HCT116 (cell line): ENCODE data around the gene STX2. TPM values are rescaled to one million over a fixed set of nuclear protein-coding genes. Genes with fewer than 3 reads are reported as not detected.

ENCODE experiments used
- ATAC-seq: fragments of 200-7000 bp; cut with Tn5 transposase; 2 replicates; pipeline ENCODE4 v1.9.1; 2020; ENCODE audit warnings: mild to moderate bottlenecking, moderate library complexity
- BruUV-seq: library from RNA; stranded (reverse); fragments of 400-500 nt; replicated peaks from 2 replicates; lab custom pipeline; 2021; lab: Mats Ljungman, UMichigan
- CTCF ChIA-PET: fragments of 300-600 bp; sonication (Branson Sonifier 250); formaldehyde crosslinking; loops from one replicate; lab custom pipeline; 2021; ENCODE audit warnings: antibody characterized with exemption; lab: Charles Lee
- POLR2A ChIA-PET: fragments of 300-600, 350-600 bp; sonication (Branson Sonifier 250); formaldehyde crosslinking; loops from one replicate; lab custom pipeline; 2021; ENCODE audit warnings: antibody characterized with exemption; lab: Charles Lee
- RAD21 ChIA-PET, 2 experiments: fragments of 300-600 bp; sonication (Branson Sonifier 250); formaldehyde crosslinking; loops; one replicate each; lab custom pipeline; 2023; ENCODE audit warnings: low total read pairs in 2 of 2; ENCODE audit not compliant: uncharacterized antibody in 2 of 2, unreplicated experiment in 2 of 2, low non-redundant PET in 1 of 2; lab: Charles Lee
- DNase-seq: peaks from one replicate; pipeline ENCODE4 v3.0.0-alpha.2; 2010; ENCODE audit warnings: low read depth, low spot score
- H2AFZ ChIP-seq: fragments of 200-600 bp; shearing (Covaris generic), sonication (generic); 2 replicates; pipeline ENCODE4 v1.6.1; 2017; ENCODE audit warnings: low read depth, mixed run types, mixed read lengths, antibody characterized with exemption, low read length; ENCODE audit not compliant: poor library complexity, severe bottlenecking
- H3K27ac ChIP-seq: 2 replicates; pipeline ENCODE4 v1.5.1; 2012; ENCODE audit warnings: low read depth, low read length
- H3K27me3 ChIP-seq: fragments of 200-600 bp; sonication (generic); 2 replicates; pipeline ENCODE4 v1.6.1; 2016; ENCODE audit warnings: mixed run types, low read length, mixed read lengths; ENCODE audit not compliant: insufficient read depth
- H3K36me3 ChIP-seq, 2 experiments: fragments of 200-500 bp in 1 of 2; fragments of 200-600 bp in 1 of 2; sonication (Bioruptor generic) in 1 of 2; sonication (generic) in 1 of 2; 2 replicates each; pipeline versions ENCODE4 v1.5.1 to v1.6.1; 2014 to 2016; ENCODE audit warnings: low read length in 2 of 2, inconsistent platforms in 1 of 2, mixed read lengths in 1 of 2, mixed run types in 1 of 2; ENCODE audit not compliant: insufficient read depth in 2 of 2, control insufficient read depth in 1 of 2
- H3K4me1 ChIP-seq, 2 experiments: fragments of 200-600 bp in 1 of 2; sonication (generic) in 1 of 2; 2 replicates each; pipeline versions ENCODE4 v1.5.1 to v1.6.1; 2012 to 2017; ENCODE audit warnings: low read length in 2 of 2, inconsistent platforms in 1 of 2, mild to moderate bottlenecking in 1 of 2, mixed read lengths in 1 of 2, mixed run types in 1 of 2, moderate library complexity in 1 of 2; ENCODE audit not compliant: insufficient read depth in 2 of 2, control insufficient read depth in 1 of 2
- H3K4me2 ChIP-seq: fragments of 200-600 bp; sonication (generic); 2 replicates; pipeline ENCODE4 v1.6.1; 2017; ENCODE audit warnings: mixed run types, low read length, mixed read lengths
- H3K4me3 ChIP-seq, 2 experiments: fragments of 200-600 bp in 1 of 2; sonication (generic) in 1 of 2; replicated peaks in 1 of 2; 2 replicates each; pipeline ENCODE4 v1.5.1; 2011 to 2016; ENCODE audit warnings: low read length in 2 of 2, control low read depth in 1 of 2, low read depth in 1 of 2, mild to moderate bottlenecking in 1 of 2, mixed read lengths in 1 of 2, mixed run types in 1 of 2
- H3K79me2 ChIP-seq: fragments of 200-600 bp; sonication (generic); 2 replicates; pipeline ENCODE4 v1.6.1; 2017; ENCODE audit warnings: mild to moderate bottlenecking, mixed run types, low read length, moderate library complexity, mixed read lengths; ENCODE audit not compliant: insufficient read depth
- H3K9ac ChIP-seq: fragments of 200-600 bp; sonication (generic); 2 replicates; pipeline ENCODE4 v1.6.1; 2016; ENCODE audit warnings: low read length, mixed read lengths
- H3K9me2 ChIP-seq: fragments of 200-600 bp; sonication (generic), shearing (Covaris generic); 2 replicates; pipeline ENCODE4 v1.6.1; 2017; ENCODE audit warnings: mixed run types, mild to moderate bottlenecking, moderate library complexity; ENCODE audit not compliant: insufficient read depth
- H3K9me3 ChIP-seq, 2 experiments: fragments of 200-500 bp in 1 of 2; fragments of 200-600 bp in 1 of 2; sonication (Bioruptor generic) in 1 of 2; sonication (generic) in 1 of 2; 2 replicates each; pipeline ENCODE4 v1.6.1; 2014 to 2017; ENCODE audit warnings: low read length in 2 of 2, mixed read lengths in 2 of 2, inconsistent platforms in 1 of 2, low read depth in 1 of 2, mild to moderate bottlenecking in 1 of 2, mixed run types in 1 of 2, moderate library complexity in 1 of 2; ENCODE audit not compliant: control insufficient read depth in 1 of 2, insufficient read depth in 1 of 2
- H4K20me1 ChIP-seq: fragments of 200-600 bp; sonication (generic), shearing (Covaris generic); 2 replicates; pipeline ENCODE4 v1.6.1; 2017; ENCODE audit warnings: mixed run types, mild to moderate bottlenecking, moderate library complexity; ENCODE audit not compliant: insufficient read depth
- ATF3 ChIP-seq: IDR thresholded peaks from 2 replicates; pipeline ENCODE4 v1.6.1; 2012
- CBX3 ChIP-seq: IDR thresholded peaks from 2 replicates; pipeline ENCODE4 v1.6.1; 2012; ENCODE audit warnings: low read depth
- CTCF ChIP-seq, 3 experiments: fragments of 200-600 bp in 1 of 3; sonication (generic) in 1 of 3; IDR thresholded peaks in 2 of 3; conservative IDR thresholded peaks in 1 of 3; 2 replicates each; pipeline ENCODE4 v1.5.1; 2012 to 2017; ENCODE audit warnings: low read depth in 2 of 3, low read length in 2 of 3, antibody characterized with exemption in 1 of 3, borderline replicate concordance in 1 of 3, control low read depth in 1 of 3, mild to moderate bottlenecking in 1 of 3, mixed read lengths in 1 of 3, mixed run types in 1 of 3, moderate library complexity in 1 of 3; ENCODE audit not compliant: insufficient read depth in 1 of 3
- EZH2 ChIP-seq: fragments of 200-600 bp; sonication (generic); IDR thresholded peaks from 2 replicates; pipeline ENCODE4 v1.6.1; 2017; ENCODE audit warnings: antibody characterized with exemption, mixed run types
- EZH2phosphoT487 ChIP-seq: fragments of 200-600 bp; IDR thresholded peaks from 2 replicates; pipeline ENCODE4 v1.6.1; 2018; ENCODE audit warnings: antibody characterized with exemption, borderline replicate concordance
- JUND ChIP-seq: IDR thresholded peaks from 2 replicates; pipeline ENCODE4 v1.6.1; 2012
- MAX ChIP-seq: IDR thresholded peaks from 2 replicates; pipeline ENCODE4 v1.6.1; 2012
- POLR2A ChIP-seq: IDR thresholded peaks from 2 replicates; pipeline ENCODE4 v1.7.0; 2011; ENCODE audit warnings: borderline replicate concordance; ENCODE audit not compliant: insufficient read depth, insufficient read length; ENCODE audit errors: extremely low read depth
- RAD21 ChIP-seq: IDR thresholded peaks from 2 replicates; pipeline ENCODE4 v1.6.1; 2012; ENCODE audit warnings: low read depth, mild to moderate bottlenecking
- REST ChIP-seq: IDR thresholded peaks from 2 replicates; pipeline ENCODE4 v1.6.1; 2012; ENCODE audit warnings: low read depth
- SIN3A ChIP-seq: IDR thresholded peaks from 2 replicates; pipeline ENCODE4 v1.6.1; 2012; ENCODE audit warnings: low read depth
- SP1 ChIP-seq: IDR thresholded peaks from 2 replicates; pipeline ENCODE4 v1.6.1; 2012; ENCODE audit warnings: low read depth
- SRF ChIP-seq: IDR thresholded peaks from 2 replicates; pipeline ENCODE4 v1.6.1; 2012; ENCODE audit warnings: low read depth
- TCF7L2 ChIP-seq: IDR thresholded peaks from 2 replicates; pipeline ENCODE4 v1.7.0; 2011; ENCODE audit warnings: borderline replicate concordance, inconsistent platforms; ENCODE audit not compliant: insufficient read depth, insufficient read length; ENCODE audit errors: extremely low read depth
- YY1 ChIP-seq: IDR thresholded peaks from 2 replicates; pipeline ENCODE4 v1.6.1; 2011; ENCODE audit warnings: low read length, low read depth, moderate library complexity, mild to moderate bottlenecking; ENCODE audit not compliant: insufficient replicate concordance; ENCODE audit errors: extremely low read depth
- ZBTB33 ChIP-seq: IDR thresholded peaks from 2 replicates; pipeline ENCODE4 v1.6.1; 2011; ENCODE audit warnings: mild to moderate bottlenecking, low read length, moderate library complexity; ENCODE audit not compliant: insufficient replicate concordance; ENCODE audit errors: extremely low read depth
- ZFX ChIP-seq: fragments of 450-650 bp; IDR thresholded peaks from 2 replicates; pipeline ENCODE4 v1.6.1; 2017
- intact Hi-C: fragments of 100-400 bp; cut with micrococcal nuclease; formaldehyde crosslinking; loops from 2 replicates; pipeline ENCODE4 v1.10.0; 2022
- total RNA-seq: library from RNA; stranded (reverse); gene quantifications from one replicate; pipeline ENCODE4 v1.2.1, GENCODE V29; 2021; ENCODE audit not compliant: unreplicated experiment

Gene STX2
- total RNA-seq, 1 experiment from 2014 or later, result 19.2 TPM

- TF ChIP-seq ZBTB33, result no peak
- TF ChIP-seq YY1, result no peak
- no peak for TF ChIP-seq RAD21
- no peak for TF ChIP-seq EZH2
- TF ChIP-seq CBX3, result no peak
- TF ChIP-seq EZH2phosphoT487, result no peak
- TF ChIP-seq JUND, result no peak
These were observed 46.1 kb downstream of the STX2 start (continued) for GRCh38 chr12:130792821-130793553.

- no peaks in the 10 kb centered on the region for H3K79me2 ChIP-seq
- RAD21 ChIA-PET, result no interaction called here
- H3K4me2 ChIP-seq, result no peak overlapping the region
- H3K9me3 ChIP-seq, result no peaks in the 10 kb centered on the region
- CTCF ChIA-PET, result no interaction called here
- H3K4me1 ChIP-seq, result no peaks in the 10 kb centered on the region
- DNase-seq (no peak), ATAC-seq (no peak)
- peaks cover 4 to 7% of the 10 kb centered on the region in 2 experiments; a peak in 2 of 4 replicates for H3K36me3 ChIP-seq
- no peak overlapping the region for H3K4me3 ChIP-seq
- no peak overlapping the region for H2AFZ ChIP-seq
- no peak overlapping the region for H3K27ac ChIP-seq
- H3K9me2 ChIP-seq, result no peaks in the 10 kb centered on the region
- no peaks in the 10 kb centered on the region for H3K27me3 ChIP-seq
- TF ChIP-seq YY1, result no peak
- TF ChIP-seq EZH2phosphoT487, result no peak
- no peak for TF ChIP-seq SRF
- no peak for TF ChIP-seq EZH2
- no peak for TF ChIP-seq SIN3A
- TF ChIP-seq REST, result no peak
- TF ChIP-seq CTCF (IDR thresholded peaks at IDR 0.05 in 2 of 3, conservative IDR thresholded peaks at IDR 0.05 in 1 of 3; ENCODE audit: borderline replicate concordance in 1 of 3, insufficient read depth in 1 of 3, low read depth in 2 of 3, low read length in 2 of 3), result no peak
- no peak for TF ChIP-seq SP1
- TF ChIP-seq JUND, result no peak
- TF ChIP-seq TCF7L2, result no peak
- TF ChIP-seq MAX, result no peak
- TF ChIP-seq RAD21, result no peak
- no peak for TF ChIP-seq POLR2A
- no peak for TF ChIP-seq ATF3
- no peak for TF ChIP-seq ZFX
- TF ChIP-seq, all 23 proteins: peak for 0
- POLR2A ChIA-PET, result no interaction called here
- BruUV-seq, result no TSS peak
- no peaks in the 10 kb centered on the region for H4K20me1 ChIP-seq
- no peak overlapping the region for H3K9ac ChIP-seq
- intact Hi-C loops, result no loop called here
These were observed 47.4 kb downstream of the STX2 start for GRCh38 chr12:130791629-130792028.
